ENCODE measurements around the gene ANKRD12. TPM values are rescaled to one million over a fixed set of nuclear protein-coding genes. Genes with fewer than 3 reads are reported as not detected.
"Not testable (repeated sequence)": the region's sequence is repeated elsewhere in the genome, so short reads cannot be mapped to it uniquely, and the experiment has no call there.

The ANKRD12 gene
- total RNA-seq, 1 donor from 2014 or later = 125 TPM

- DNase-seq (no peak), ATAC-seq (ENCODE audit: low read depth) (no peak)
- H3K36me3 Mint-ChIP-seq (ENCODE audit: low read depth) = no peaks in the 10 kb centered on the region
- intact Hi-C loops (cut with micrococcal nuclease) = no loop called here
- H3K9me3 Mint-ChIP-seq = no peaks in the 10 kb centered on the region
- no peak overlapping the region for H3K4me3 Mint-ChIP-seq
- POLR2A ChIA-PET = interaction anchor here (2.5 kb wide), 1 partner anchor 8 kb away, joined by 6 read pairs; no protein-coding TSS in a partner anchor
- CTCF ChIA-PET = no interaction called here
- H3K27ac Mint-ChIP-seq = no peak overlapping the region
- TF ChIP-seq CTCF (IDR thresholded peaks at IDR 0.05) = no peak
- peaks cover 21% of the 10 kb centered on the region for H3K4me1 Mint-ChIP-seq
- H3K27me3 Mint-ChIP-seq = no peaks in the 10 kb centered on the region
These were observed 45.5 kb upstream of the ANKRD12 start for GRCh38 chr18:9091066-9091476.

- TF ChIP-seq CTCF (IDR thresholded peaks at IDR 0.05) = no peak
- Mint-ChIP-seq H3K27me3 (no peaks in the 10 kb centered on the region), H3K9me3 (no peaks in the 10 kb centered on the region), H3K36me3 (ENCODE audit: low read depth) (no peaks in the 10 kb centered on the region), H3K4me1 (peaks cover 21% of the 10 kb centered on the region), H3K27ac (peak overlapping the region; percentile 12), H3K4me3 (no peak overlapping the region)
- no peak for ATAC-seq (ENCODE audit: low read depth)
- ChIA-PET POLR2A (interaction anchor here (2.5 kb wide), 1 partner anchor 9 kb away, joined by 6 read pairs; no protein-coding TSS in a partner anchor), CTCF (no interaction called here)
- intact Hi-C loops (cut with micrococcal nuclease) = no loop called here
- DNase-seq = no peak
These were observed 43.9 kb upstream of the ANKRD12 start for GRCh38 chr18:9092665-9093064.

GRCh38 chr18:9093109-9093508 is 43.5 kb upstream of the ANKRD12 start:
- intact Hi-C loops (cut with micrococcal nuclease); DNase-seq; H3K36me3 Mint-ChIP-seq (ENCODE audit: low read depth); H3K4me3 Mint-ChIP-seq; ATAC-seq (ENCODE audit: low read depth); H3K27ac Mint-ChIP-seq; H3K9me3 Mint-ChIP-seq; H3K27me3 Mint-ChIP-seq: not testable (repeated sequence)
- peaks cover 21% of the 10 kb centered on the region for H3K4me1 Mint-ChIP-seq
- ChIA-PET POLR2A (interaction anchor here (0.7 to 2.5 kb wide), 3 partner anchors 10 to 46 kb away, joined by 3 to 8 read pairs (median 6); no protein-coding TSS in a partner anchor), CTCF (interaction anchor here (1.8 kb wide), 1 partner anchor 20 kb away, joined by 7 read pairs; no protein-coding TSS in a partner anchor)

GRCh38 chr18:9094307-9095226 is 42.0 kb upstream of the ANKRD12 start:
- Mint-ChIP-seq H3K9me3 (no peaks in the 10 kb centered on the region), H3K4me1 (peaks cover 21% of the 10 kb centered on the region), H3K27me3 (no peaks in the 10 kb centered on the region), H3K27ac (peak overlapping the region; percentile 92), H3K36me3 (ENCODE audit: low read depth) (no peaks in the 10 kb centered on the region), H3K4me3 (peak overlapping the region; percentile 74)
- no peak for DNase-seq
- ATAC-seq (ENCODE audit: low read depth) = peak; percentile 9
- TF ChIP-seq CTCF (IDR thresholded peaks at IDR 0.05) = no peak
- ChIA-PET CTCF (interaction anchor here (1.3 to 1.8 kb wide), 2 partner anchors 21 to 441 kb away, joined by 3 to 7 read pairs; no protein-coding TSS in a partner anchor), POLR2A (interaction anchor here (1.2 to 2.1 kb wide), 3 partner anchors 23 to 44 kb away, joined by 4 to 30 read pairs (median 8); partner anchors contain the start of gene ANKRD12)
- intact Hi-C loops (cut with micrococcal nuclease) = no loop called here

GRCh38 chr18:9095297-9096006 is 41.1 kb upstream of the ANKRD12 start:
- POLR2A ChIA-PET = interaction anchor here (0.8 to 5.5 kb wide), 8 partner anchors 12 to 48 kb away, joined by 3 to 34 read pairs (median 3); partner anchors contain the start of gene ANKRD12
- TF ChIP-seq CTCF (IDR thresholded peaks at IDR 0.05) = no peak
- Mint-ChIP-seq H3K4me1 (peaks cover 21% of the 10 kb centered on the region), H3K4me3 (peak overlapping the region; percentile 74), H3K27ac (peak overlapping the region; percentile 92), H3K9me3 (no peaks in the 10 kb centered on the region), H3K27me3 (no peaks in the 10 kb centered on the region), H3K36me3 (ENCODE audit: low read depth) (no peaks in the 10 kb centered on the region)
- CTCF ChIA-PET = interaction anchor here (0.8 to 1.3 kb wide), 3 partner anchors 13 to 42 kb away, joined by 3 to 7 read pairs (median 3); partner anchors contain the start of gene ANKRD12
- intact Hi-C loops (cut with micrococcal nuclease) = no loop called here
- DNase-seq = no peak
- ATAC-seq (ENCODE audit: low read depth) = peak; percentile 87

Data from activated B cell treated with CpG ODN at 0.5 μM for 24 hours (primary cell).